Neural progenitor cell (in vitro differentiated cells): ENCODE results near the gene GPR68. TPM values are rescaled to one million over a fixed set of nuclear protein-coding genes. Genes with fewer than 3 reads are reported as not detected.

Source experiments
- DNase-seq: peaks from one replicate; pipeline ENCODE4 v3.0.0-alpha.2; 2016; ENCODE audit warnings: low spot score
- H2AFZ ChIP-seq: fragments of 200-600 bp; sonication (generic); replicated peaks from 2 replicates; pipeline ENCODE4 v1.6.1; 2016; ENCODE audit warnings: antibody characterized with exemption
- H3F3A ChIP-seq: fragments of 200-600 bp; sonication (generic); 2 replicates; pipeline ENCODE4 v1.6.1; 2016; ENCODE audit warnings: antibody characterized with exemption, low read depth
- H3K27ac ChIP-seq: fragments of 200-600 bp; sonication (generic); 2 replicates; pipeline ENCODE4 v1.5.1; 2016; ENCODE audit warnings: mild to moderate bottlenecking
- H3K27me3 ChIP-seq: fragments of 200-600 bp; sonication (generic); 2 replicates; pipeline ENCODE4 v1.6.1; 2016; ENCODE audit warnings: mild to moderate bottlenecking, moderate library complexity
- H3K36me3 ChIP-seq: fragments of 200-600 bp; sonication (generic); 2 replicates; pipeline ENCODE4 v1.5.1; 2016
- H3K4me1 ChIP-seq: fragments of 200-600 bp; sonication (generic); 2 replicates; pipeline ENCODE4 v1.6.1; 2016; ENCODE audit warnings: mixed run types
- H3K4me2 ChIP-seq: fragments of 200-600 bp; sonication (generic); 2 replicates; pipeline ENCODE4 v1.6.1; 2016
- H3K4me3 ChIP-seq: fragments of 200-600 bp; sonication (generic); 2 replicates; pipeline ENCODE4 v1.5.1; 2016
- H3K79me2 ChIP-seq: fragments of 200-600 bp; sonication (generic); 2 replicates; pipeline ENCODE4 v1.6.1; 2016; ENCODE audit warnings: low read depth
- H3K9ac ChIP-seq: fragments of 200-600 bp; sonication (generic); 2 replicates; pipeline ENCODE4 v1.6.1; 2016
- H3K9me3 ChIP-seq: fragments of 200-600 bp; sonication (generic); 2 replicates; pipeline ENCODE4 v1.5.1; 2016; ENCODE audit warnings: low read depth
- H4K20me1 ChIP-seq: fragments of 200-600 bp; sonication (generic); 2 replicates; pipeline ENCODE4 v1.6.1; 2016; ENCODE audit warnings: low read depth
- H3K27ac Mint-ChIP-seq: 3 replicates; pipeline ENCODE4 v1.8.0; 2021; ENCODE audit warnings: mixed read lengths
- H3K27me3 Mint-ChIP-seq: 2 replicates; pipeline ENCODE4 v1.8.0; 2022; ENCODE audit warnings: low read depth, mild to moderate bottlenecking, inconsistent platforms, moderate library complexity, mixed read lengths; ENCODE audit not compliant: insufficient read depth
- H3K36me3 Mint-ChIP-seq: 3 replicates; pipeline ENCODE4 v1.8.0; 2021; ENCODE audit warnings: mixed read lengths
- H3K4me1 Mint-ChIP-seq: 3 replicates; pipeline ENCODE4 v1.8.0; 2021; ENCODE audit warnings: mixed read lengths
- H3K4me3 Mint-ChIP-seq: 3 replicates; pipeline ENCODE4 v1.8.0; 2021; ENCODE audit warnings: mild to moderate bottlenecking, moderate library complexity, mixed read lengths
- H3K9me3 Mint-ChIP-seq: 3 replicates; pipeline ENCODE4 v1.8.0; 2020; ENCODE audit warnings: mixed read lengths
- EZH2 ChIP-seq: fragments of 200-600 bp; sonication (generic); IDR thresholded peaks from 2 replicates; pipeline ENCODE4 v1.6.1; 2017; ENCODE audit warnings: antibody characterized with exemption, mild to moderate bottlenecking, moderate library complexity
- EZH2phosphoT487 ChIP-seq: fragments of 200-600 bp; sonication (generic); IDR thresholded peaks from 2 replicates; pipeline ENCODE4 v1.6.1; 2017; ENCODE audit warnings: antibody characterized with exemption
- total RNA-seq: library from RNA; depleted of rRNA; stranded (reverse); fragments of >200 nt; gene quantifications from 2 replicates; pipeline ENCODE4 v1.2.3, GENCODE V29; 2015; ENCODE audit warnings: low replicate concordance
- TF ChIP-seq, protein P1 (sequence below): fragments of 200-600 bp; sonication (generic); IDR thresholded peaks from 2 replicates; pipeline ENCODE4 v1.5.1; 2017; ENCODE audit warnings: antibody characterized with exemption, mild to moderate bottlenecking

The GPR68 gene
- total RNA-seq, 1 donor from 2014 or later = not detected

GRCh38 chr14:91245029-91245428, 525 bp upstream of the GPR68 start:
- DNase-seq = no peak
- H3K79me2 ChIP-seq = no peaks in the 10 kb centered on the region
- H3F3A ChIP-seq = peaks cover 5% of the 10 kb centered on the region
- H3K4me3 Mint-ChIP-seq = no peak overlapping the region
- H3K4me1 ChIP-seq = peaks cover 4% of the 10 kb centered on the region
- no peaks in the 10 kb centered on the region for H3K9me3 Mint-ChIP-seq
- H3K36me3 Mint-ChIP-seq = no peaks in the 10 kb centered on the region
- H3K36me3 ChIP-seq = no peaks in the 10 kb centered on the region
- peak overlapping the region; percentile 35 for H3K4me2 ChIP-seq
- no peak overlapping the region for H3K27ac Mint-ChIP-seq
- H3K27ac ChIP-seq = no peak overlapping the region
- H3K27me3 Mint-ChIP-seq = peaks cover 15% of the 10 kb centered on the region
- peak overlapping the region; percentile 40 for H2AFZ ChIP-seq
- H3K27me3 ChIP-seq = no peaks in the 10 kb centered on the region
- H3K4me3 ChIP-seq = no peak overlapping the region
- no peaks in the 10 kb centered on the region for H3K9me3 ChIP-seq
- no peak overlapping the region for H3K9ac ChIP-seq
- peaks cover 23% of the 10 kb centered on the region for H3K4me1 Mint-ChIP-seq
- TF ChIP-seq EZH2phosphoT487 = no peak
- no peak for TF ChIP-seq EZH2
- TF ChIP-seq, protein P1, sequence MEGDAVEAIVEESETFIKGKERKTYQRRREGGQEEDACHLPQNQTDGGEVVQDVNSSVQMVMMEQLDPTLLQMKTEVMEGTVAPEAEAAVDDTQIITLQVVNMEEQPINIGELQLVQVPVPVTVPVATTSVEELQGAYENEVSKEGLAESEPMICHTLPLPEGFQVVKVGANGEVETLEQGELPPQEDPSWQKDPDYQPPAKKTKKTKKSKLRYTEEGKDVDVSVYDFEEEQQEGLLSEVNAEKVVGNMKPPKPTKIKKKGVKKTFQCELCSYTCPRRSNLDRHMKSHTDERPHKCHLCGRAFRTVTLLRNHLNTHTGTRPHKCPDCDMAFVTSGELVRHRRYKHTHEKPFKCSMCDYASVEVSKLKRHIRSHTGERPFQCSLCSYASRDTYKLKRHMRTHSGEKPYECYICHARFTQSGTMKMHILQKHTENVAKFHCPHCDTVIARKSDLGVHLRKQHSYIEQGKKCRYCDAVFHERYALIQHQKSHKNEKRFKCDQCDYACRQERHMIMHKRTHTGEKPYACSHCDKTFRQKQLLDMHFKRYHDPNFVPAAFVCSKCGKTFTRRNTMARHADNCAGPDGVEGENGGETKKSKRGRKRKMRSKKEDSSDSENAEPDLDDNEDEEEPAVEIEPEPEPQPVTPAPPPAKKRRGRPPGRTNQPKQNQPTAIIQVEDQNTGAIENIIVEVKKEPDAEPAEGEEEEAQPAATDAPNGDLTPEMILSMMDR = no peak
- no peaks in the 10 kb centered on the region for H4K20me1 ChIP-seq

- no peak overlapping the region for H3K4me2 ChIP-seq
- H3K4me3 ChIP-seq = no peak overlapping the region
- TF ChIP-seq, protein P1 = no peak
- TF ChIP-seq EZH2phosphoT487 (no peak), EZH2 (no peak)
- H3K79me2 ChIP-seq = no peaks in the 10 kb centered on the region
- H3K36me3 ChIP-seq = no peaks in the 10 kb centered on the region
- no peaks in the 10 kb centered on the region for H3F3A ChIP-seq
- no peaks in the 10 kb centered on the region for H3K27me3 ChIP-seq
- no peak overlapping the region for H2AFZ ChIP-seq
- no peak overlapping the region for H3K27ac Mint-ChIP-seq
- H3K9me3 ChIP-seq = no peaks in the 10 kb centered on the region
- no peak overlapping the region for H3K4me3 Mint-ChIP-seq
- no peaks in the 10 kb centered on the region for H4K20me1 ChIP-seq
- H3K9me3 Mint-ChIP-seq = peaks cover 6% of the 10 kb centered on the region
- H3K27ac ChIP-seq = no peak overlapping the region
- H3K4me1 ChIP-seq = no peaks in the 10 kb centered on the region
- no peaks in the 10 kb centered on the region for H3K36me3 Mint-ChIP-seq
- peaks cover 17% of the 10 kb centered on the region for H3K4me1 Mint-ChIP-seq
- H3K9ac ChIP-seq = no peak overlapping the region
- H3K27me3 Mint-ChIP-seq = peaks cover 13% of the 10 kb centered on the region
- no peak for DNase-seq
Observed at GRCh38 chr14:91243074-91243471, 1.4 kb downstream of the GPR68 start.

- Histone ChIP-seq H3K27ac (no peak overlapping the region), H4K20me1 (no peaks in the 10 kb centered on the region), H3K9ac (no peak overlapping the region), H3K4me3 (no peak overlapping the region), H3K4me1 (no peaks in the 10 kb centered on the region), H3K4me2 (no peak overlapping the region), H3K36me3 (no peaks in the 10 kb centered on the region), H3F3A (no peaks in the 10 kb centered on the region), H3K27me3 (no peaks in the 10 kb centered on the region), H2AFZ (no peak overlapping the region), H3K9me3 (no peaks in the 10 kb centered on the region), H3K79me2 (no peaks in the 10 kb centered on the region)
- H3K27ac Mint-ChIP-seq = no peak overlapping the region
- peaks cover 13% of the 10 kb centered on the region for H3K27me3 Mint-ChIP-seq
- H3K9me3 Mint-ChIP-seq = peaks cover 6% of the 10 kb centered on the region
- no peak overlapping the region for H3K4me3 Mint-ChIP-seq
- H3K36me3 Mint-ChIP-seq = no peaks in the 10 kb centered on the region
- DNase-seq = no peak
- peaks cover 17% of the 10 kb centered on the region for H3K4me1 Mint-ChIP-seq
- TF ChIP-seq, protein P1 = no peak
- no peak for TF ChIP-seq EZH2
- TF ChIP-seq EZH2phosphoT487 = no peak
Observed at GRCh38 chr14:91242635-91243034, 1.9 kb downstream of the GPR68 start.
